ENCODE data around the gene CCDC116. TPM values are rescaled to one million over a fixed set of nuclear protein-coding genes. Genes with fewer than 3 reads are reported as not detected.

The CCDC116 gene
- total and polyA plus RNA-seq, 10 of the 15 experiments (the other 5 are each of a cell fraction or from before 2014, with no cell fraction given), result 0.04 to 0.18 (median 0.04) TPM; not detected in 6

GRCh38 chr22:21657020-21657359 is 24.4 kb downstream of the CCDC116 start:
- ChIA-PET POLR2A (no interaction called here), CTCF (interaction anchor here (1.0 to 1.7 kb wide), 4 partner anchors 10 to 28 kb away, joined by 3 to 10 read pairs (median 4); partner anchors contain the start of gene SDF2L1), SMC1A (ENCODE audit: uncharacterized antibody, unreplicated experiment) (interaction anchor here (1.2 kb wide), 1 partner anchor 10 kb away, joined by 4 read pairs; no protein-coding TSS in a partner anchor), RAD21 (ENCODE audit: unreplicated experiment) (interaction anchor here (1.5 kb wide), 1 partner anchor 15 kb away, joined by 4 read pairs; the partner anchor contains the start of gene SDF2L1)
- Histone ChIP-seq H4K20me1 (ENCODE audit: control insufficient read depth, insufficient read depth) (no peaks in the 10 kb centered on the region), H3K36me3 (ENCODE audit: control insufficient read depth in 2 of 2, insufficient read depth in 2 of 2, low read length in 1 of 2) (peaks cover 0 to 3% of the 10 kb centered on the region in 2 experiments; a peak in 2 of 4 replicates), H3K79me2 (ENCODE audit: control insufficient read depth, insufficient read depth, low read length) (peaks cover 6% of the 10 kb centered on the region), H2AFZ (ENCODE audit: control insufficient read depth, low read depth, low read length) (peak overlapping the region; percentile 84; the same call in 1 of the 2 replicates), H3K9ac (ENCODE audit: control insufficient read depth, insufficient read depth, low read length) (no peak overlapping the region), H3K4me3 (peak overlapping the region; percentile 75; the same call in 1 of the 2 replicates), H3K27ac (ENCODE audit: control insufficient read depth, insufficient read depth) (no peak overlapping the region), H3K27me3 (replicated peaks in 1 of 2; ENCODE audit: control insufficient read depth in 2 of 2, insufficient read depth in 2 of 2, low read length in 1 of 2) (no peaks in the 10 kb centered on the region), H3K9me3 (replicated peaks; ENCODE audit: control insufficient read depth, insufficient read depth, low read length) (no peaks in the 10 kb centered on the region), H3K4me2 (ENCODE audit: control insufficient read depth, insufficient read depth) (peak overlapping the region; percentile 93), H3K4me1 (ENCODE audit: control insufficient read depth, insufficient read depth, low read length) (no peaks in the 10 kb centered on the region; the same call in 1 of the 2 replicates)
- FAIRE-seq (no peak), DNase-seq (ENCODE audit: low read depth, low spot score) (no peak), ATAC-seq (no peak)
- TF ChIP-seq EP300 (IDR thresholded peaks at IDR 0.05; ENCODE audit: borderline replicate concordance in 1 of 2, control insufficient read depth in 1 of 2, low read depth in 2 of 2, low read length in 2 of 2) (no peak), SUZ12 (IDR thresholded peaks at IDR 0.05; ENCODE audit: unreplicated experiment) (no peak), ATF7 (IDR thresholded peaks at IDR 0.05; ENCODE audit: low read depth) (no peak), NBN (IDR thresholded peaks at IDR 0.05) (0 out of 2 replicates have a peak, but pooled peaks have one; percentile 8), HDGF (IDR thresholded peaks at IDR 0.05) (peak; percentile 76; the same call in 1 of the 2 replicates), TBL1XR1 (IDR thresholded peaks at IDR 0.05; ENCODE audit: low read depth, low read length) (no peak)
- TF ChIP-seq, protein P1, sequence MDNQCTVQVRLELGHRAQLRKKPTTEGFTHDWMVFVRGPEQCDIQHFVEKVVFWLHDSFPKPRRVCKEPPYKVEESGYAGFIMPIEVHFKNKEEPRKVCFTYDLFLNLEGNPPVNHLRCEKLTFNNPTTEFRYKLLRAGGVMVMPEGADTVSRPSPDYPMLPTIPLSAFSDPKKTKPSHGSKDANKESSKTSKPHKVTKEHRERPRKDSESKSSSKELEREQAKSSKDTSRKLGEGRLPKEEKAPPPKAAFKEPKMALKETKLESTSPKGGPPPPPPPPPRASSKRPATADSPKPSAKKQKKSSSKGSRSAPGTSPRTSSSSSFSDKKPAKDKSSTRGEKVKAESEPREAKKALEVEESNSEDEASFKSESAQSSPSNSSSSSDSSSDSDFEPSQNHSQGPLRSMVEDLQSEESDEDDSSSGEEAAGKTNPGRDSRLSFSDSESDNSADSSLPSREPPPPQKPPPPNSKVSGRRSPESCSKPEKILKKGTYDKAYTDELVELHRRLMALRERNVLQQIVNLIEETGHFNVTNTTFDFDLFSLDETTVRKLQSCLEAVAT (IDR thresholded peaks at IDR 0.05), result peak; percentile 46
- in situ Hi-C loops (cut with MboI) (no loop called here), intact Hi-C loops (cut with micrococcal nuclease; ENCODE audit: unreplicated experiment) (no loop called here)
- WGBS (ENCODE audit: insufficient coverage, insufficient replicate concordance, low lambda C conversion rate, missing lambda C conversion rate), result 58% methylated on average over 17 of the region's 17 CpGs
- BruUV-seq (replicated peaks), result no TSS peak
